Heart left ventricle (tissue), 16 donors: ENCODE data around the gene FBXO38. TPM values are rescaled to one million over a fixed set of nuclear protein-coding genes. Genes with fewer than 3 reads are reported as not detected.

Source experiments
- ATAC-seq, 4 donors: fragments of 200-7000 bp; cut with Tn5 transposase; one replicate each; pipeline ENCODE4 v1.9.1; 2020 to 2022; ENCODE audit warnings: moderate library complexity in 4 of 4, mild to moderate bottlenecking in 3 of 4, moderate number of reproducible peaks in 1 of 4
- DNase-seq, 5 donors: peaks; one replicate each; pipeline ENCODE4 v3.0.0-alpha.2; 2020
- H3K27ac ChIP-seq, 12 donors: fragments of 200-600 bp; sonication (generic) in 4 of 12; one replicate each; pipeline versions ENCODE4 v1.5.0 to v1.8.0; 2016 to 2022; ENCODE audit warnings: mild to moderate bottlenecking in 2 of 12
- H3K27me3 ChIP-seq, 9 donors: fragments of 200-600 bp; sonication (generic) in 2 of 9; one replicate each; pipeline versions ENCODE4 v1.5.1 to v1.8.0; 2016 to 2022; ENCODE audit warnings: mild to moderate bottlenecking in 3 of 9
- H3K36me3 ChIP-seq, 9 donors: fragments of 200-600 bp; sonication (generic) in 2 of 9; one replicate each; pipeline versions ENCODE4 v1.5.0 to v1.8.0; 2018 to 2022; ENCODE audit warnings: mild to moderate bottlenecking in 2 of 9
- H3K4me1 ChIP-seq, 12 donors: fragments of 200-600 bp; sonication (generic) in 4 of 12; one replicate each; pipeline versions ENCODE4 v1.5.0 to v1.8.0; 2016 to 2022; ENCODE audit warnings: mild to moderate bottlenecking in 3 of 12
- H3K4me3 ChIP-seq, 12 donors: fragments of 200-600 bp; sonication (generic) in 4 of 12; one replicate each; pipeline versions ENCODE4 v1.5.0 to v1.8.0; 2017 to 2022; ENCODE audit warnings: mild to moderate bottlenecking in 9 of 12, moderate library complexity in 4 of 12
- H3K9me3 ChIP-seq, 12 donors: fragments of 200-600 bp; sonication (generic) in 4 of 12; one replicate each; pipeline versions ENCODE4 v1.5.0 to v1.8.0; 2016 to 2022; ENCODE audit warnings: mild to moderate bottlenecking in 1 of 12
- POLR2A ChIP-seq, 2 donors: fragments of 450-650 bp; IDR thresholded peaks; one replicate each; pipeline ENCODE4 v1.6.1; 2017; ENCODE audit warnings: antibody characterized with exemption in 2 of 2, mild to moderate bottlenecking in 2 of 2, moderate library complexity in 2 of 2
- WGBS, 4 donors: extraction: QIAGEN DNeasy Blood & Tissue Kit in 2 of 4; methylation state at CpG; one replicate each; pipeline versions ENCODE4 v1.1.5 to v1.1.7; 2013 to 2018; 5-methylcytosine and 5-hydroxymethylcytosine counted together
- intact Hi-C, 10 donors: fragments of 100-400 bp; cut with DNase I; formaldehyde crosslinking; loops; one replicate each; pipeline versions ENCODE4 v1.11.1 to v1.14.2; 2022
- polyA plus RNA-seq, 2 donors: library from polyadenylated mRNA; stranded (reverse); fragments of 200-250 nt; gene quantifications; one replicate each; pipeline ENCODE4 v1.2.3, GENCODE V29; 2013
- total RNA-seq, 9 donors: library from RNA; depleted of rRNA in 2 of 9; stranded (reverse); fragments of >200 nt in 2 of 9; fragmentation: NEBNext Ultra II Directional in 3 of 9; extraction: Animal tissue kit (Norgen Biotek cat#: 25700) in 3 of 9; gene quantifications; one replicate each; pipeline versions ENCODE4 v1.1.0 to v1.2.4, GENCODE V29; 2016 to 2023
- TF ChIP-seq, protein P1 (sequence below), 12 donors: fragments of 200-600 bp; sonication (generic) in 4 of 12; IDR thresholded peaks; one replicate each; pipeline versions ENCODE4 v1.5.0 to v1.8.0; 2018 to 2022; ENCODE audit warnings: antibody characterized with exemption in 12 of 12, mild to moderate bottlenecking in 5 of 12
- donor health status: ischemic (EF 13 %, LVEDD 7.1; RV severe dilation, severe dysfunction).
- donor health status: healthy with polysubstance abuse.
- donor health status: DM: no; HTN: yes; CAD: no.
- donor health status: DM: no; HTN: no; CAD: no.
- donor health status: ischemic (EF 25% LVEDD 6.9; RV normal size, moderate dysfunction).
- donor health status: ischemic (EF 25% LVEDD 5.7; RV mildly dilated, moderate dysfunction).
- donor health status: healthy.
- donor health status: DM: yes; HTN: yes; CAD: no.
- donor health status: ischemic (EF 35%, LVEDD 5.7; RV mildly dilated, moderate dysfunction).
- donor health status: nonischemic (EF 11% LVEDD 7.7; RV severe dilation, severe dysfunction).
- donor health status: DM: yes; HTN: yes; CAD: no.
- donor health status: PGD.
- donor health status: ischemic (EF 29% LVEDD 5.4; RV normal size, mild dysfunction).
- donor health status: nonischemic (EF 23%, LVEDD 6.1; RV moderate dilation, normal function).

FBXO38 gene
- total and polyA plus RNA-seq, 11 donors: 11.7 to 56.0 (median 36.5) TPM

DNA sequence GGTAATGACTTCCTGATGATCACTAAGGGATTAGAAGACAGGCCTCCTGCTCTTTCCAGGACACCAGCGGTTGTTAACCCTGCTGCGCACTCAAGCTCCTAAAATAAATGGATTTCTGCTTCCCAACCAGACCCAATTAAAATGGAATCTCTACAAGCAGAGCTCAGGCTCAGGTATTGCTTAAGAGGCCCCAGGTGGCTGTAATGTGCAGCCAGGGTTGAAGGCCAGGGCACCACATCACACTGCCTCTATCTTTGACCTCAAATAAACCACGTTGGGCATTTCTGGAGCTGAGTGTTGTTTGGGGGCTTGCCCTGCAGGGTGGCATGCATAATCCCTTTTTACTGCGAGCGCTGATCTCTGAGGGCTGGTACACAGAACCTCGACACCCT is 108.0 kb downstream of the FBXO38 start:
- TF ChIP-seq POLR2A (IDR thresholded peaks at IDR 0.05): no peak
- TF ChIP-seq, protein P1, sequence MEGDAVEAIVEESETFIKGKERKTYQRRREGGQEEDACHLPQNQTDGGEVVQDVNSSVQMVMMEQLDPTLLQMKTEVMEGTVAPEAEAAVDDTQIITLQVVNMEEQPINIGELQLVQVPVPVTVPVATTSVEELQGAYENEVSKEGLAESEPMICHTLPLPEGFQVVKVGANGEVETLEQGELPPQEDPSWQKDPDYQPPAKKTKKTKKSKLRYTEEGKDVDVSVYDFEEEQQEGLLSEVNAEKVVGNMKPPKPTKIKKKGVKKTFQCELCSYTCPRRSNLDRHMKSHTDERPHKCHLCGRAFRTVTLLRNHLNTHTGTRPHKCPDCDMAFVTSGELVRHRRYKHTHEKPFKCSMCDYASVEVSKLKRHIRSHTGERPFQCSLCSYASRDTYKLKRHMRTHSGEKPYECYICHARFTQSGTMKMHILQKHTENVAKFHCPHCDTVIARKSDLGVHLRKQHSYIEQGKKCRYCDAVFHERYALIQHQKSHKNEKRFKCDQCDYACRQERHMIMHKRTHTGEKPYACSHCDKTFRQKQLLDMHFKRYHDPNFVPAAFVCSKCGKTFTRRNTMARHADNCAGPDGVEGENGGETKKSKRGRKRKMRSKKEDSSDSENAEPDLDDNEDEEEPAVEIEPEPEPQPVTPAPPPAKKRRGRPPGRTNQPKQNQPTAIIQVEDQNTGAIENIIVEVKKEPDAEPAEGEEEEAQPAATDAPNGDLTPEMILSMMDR (IDR thresholded peaks at IDR 0.05): no peak
- Histone ChIP-seq H3K27ac (peak overlapping the region in 5 of 12 donors; percentile 11 to 50 (median 39)), H3K36me3 (no peaks in the 10 kb centered on the region), H3K4me1 (peaks cover 0 to 14% (median 0%) of the 10 kb centered on the region in 12 donors), H3K27me3 (no peaks in the 10 kb centered on the region), H3K9me3 (no peaks in the 10 kb centered on the region), H3K4me3 (no peak overlapping the region)
- no peak for ATAC-seq
- WGBS, 4 donors: 62 to 78% (median 74%) methylated on average over 6 of the region's 6 CpGs
- intact Hi-C loops: no loop called here
- DNase-seq: no peak

DNA sequence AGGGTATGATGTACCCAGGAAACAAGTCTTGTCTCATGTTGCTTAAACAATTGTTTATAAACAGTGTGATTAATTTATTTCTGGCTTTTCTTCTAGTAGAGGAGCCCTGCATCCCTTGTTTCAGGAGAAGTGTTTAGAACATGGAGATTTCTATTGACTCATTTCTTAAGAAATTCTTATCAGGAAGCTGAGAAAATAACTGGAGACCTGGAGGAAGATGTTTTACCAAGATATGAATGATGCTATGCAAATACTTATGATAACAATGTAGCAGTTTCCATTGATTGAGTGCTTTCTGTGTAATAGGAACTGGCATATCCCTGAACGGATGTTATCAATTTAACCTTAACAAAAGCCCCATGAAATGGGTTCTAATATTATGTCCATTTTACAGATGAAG is 108.6 kb downstream of the FBXO38 start:
- ATAC-seq: no peak
- TF ChIP-seq POLR2A (IDR thresholded peaks at IDR 0.05): no peak
- TF ChIP-seq, protein P1 (IDR thresholded peaks at IDR 0.05): no peak

More for the DNA sequence above, 108.6 kb downstream of the FBXO38 start:
- Histone ChIP-seq H3K9me3 (no peaks in the 10 kb centered on the region), H3K27me3 (no peaks in the 10 kb centered on the region), H3K4me3 (no peak overlapping the region), H3K36me3 (no peaks in the 10 kb centered on the region), H3K4me1 (peaks cover 0 to 14% (median 0%) of the 10 kb centered on the region in 12 donors), H3K27ac (no peak overlapping the region)
- no peak for DNase-seq
- 72 to 93% (median 91%) methylated on average over 1 of the region's 1 CpG for WGBS, 4 donors
- intact Hi-C loops: no loop called here

Other genes with a start within 250 kb of the FBXO38 start
- not detected for gene SPINK14, start 215.4 kb upstream of the FBXO38 start, total RNA-seq
- gene SPINK14, start 215.4 kb upstream of the FBXO38 start, polyA plus RNA-seq: not detected
- not detected for gene SPINK6, start 180.9 kb upstream of the FBXO38 start, total RNA-seq
- not detected for gene SPINK6, start 180.9 kb upstream of the FBXO38 start, polyA plus RNA-seq
- not detected for gene MARCOL, start 145.4 kb upstream of the FBXO38 start, total RNA-seq
- gene MARCOL, start 145.4 kb upstream of the FBXO38 start, polyA plus RNA-seq: not detected
- not detected for gene SPINK13, start 115.2 kb upstream of the FBXO38 start, total RNA-seq
- not detected for gene SPINK13, start 115.2 kb upstream of the FBXO38 start, polyA plus RNA-seq
- not detected for gene SPINK7, start 71.5 kb upstream of the FBXO38 start, total RNA-seq
- gene SPINK7, start 71.5 kb upstream of the FBXO38 start, polyA plus RNA-seq: not detected
- under 1 TPM in 1 of 9 donors, not detected in 8; 0.77 TPM for gene SPINK9, start 48.4 kb upstream of the FBXO38 start, total RNA-seq
- gene SPINK9, start 48.4 kb upstream of the FBXO38 start, polyA plus RNA-seq: not detected